Stromal cell of bone marrow (primary cell): ENCODE measurements around the gene ORAI3.

ENCODE experiments used
- DNase-seq: peaks from one replicate; pipeline ENCODE4 v3.0.0-alpha.2; 2012; ENCODE audit warnings: low read depth

The ORAI3 gene

GRCh38 chr16:30971298-30971697 is 22.4 kb downstream of the ORAI3 start:
- DNase-seq, result no peak

- DNase-seq, result no peak
Measured at GRCh38 chr16:30972872-30973271, 24.0 kb downstream of the ORAI3 start.

DNA sequence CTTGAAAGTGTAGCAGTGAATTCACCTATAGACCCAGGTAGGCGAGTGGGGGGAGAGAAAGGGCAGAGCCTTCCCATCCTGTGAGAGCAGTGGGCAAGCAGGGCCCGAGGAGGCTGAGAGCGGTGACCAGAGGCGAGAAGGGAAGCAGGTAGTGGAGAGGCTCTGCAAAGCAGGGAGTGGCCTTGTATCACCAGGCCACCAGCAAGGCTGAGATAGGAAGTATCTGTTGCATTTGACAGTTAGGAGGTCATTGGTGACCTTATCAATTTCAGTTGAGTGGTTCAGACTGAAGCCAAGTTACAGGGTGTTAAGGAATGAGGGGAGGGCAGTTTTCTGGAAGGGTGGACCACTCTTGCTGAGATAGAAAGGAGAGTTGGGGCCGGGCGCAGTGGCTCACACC is 25.5 kb downstream of the ORAI3 start:
- no peak for DNase-seq

GRCh38 chr16:30976486-30976885 is 27.6 kb downstream of the ORAI3 start:
- no peak for DNase-seq

DNA sequence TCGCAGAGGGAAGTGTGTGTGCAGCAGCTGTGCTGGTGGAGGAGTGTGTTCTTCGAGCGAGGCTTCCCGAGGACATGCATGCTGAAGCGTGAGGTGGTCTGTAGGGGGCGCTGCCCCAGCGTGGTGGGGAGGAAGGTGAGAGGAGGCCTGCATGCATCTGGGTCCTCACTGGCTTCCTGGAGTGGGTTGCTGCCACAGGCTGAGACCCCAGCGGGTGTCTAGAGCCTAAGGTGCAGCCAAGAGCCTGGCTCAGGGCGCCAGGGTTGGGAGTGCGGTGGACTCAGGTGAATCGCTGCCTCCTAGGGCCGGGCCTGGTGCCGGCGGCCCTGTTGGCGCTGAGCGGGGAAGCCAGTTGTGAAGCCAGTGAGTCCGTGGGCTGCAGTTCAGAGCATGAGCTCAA is 28.6 kb downstream of the ORAI3 start:
- no peak for DNase-seq

DNA sequence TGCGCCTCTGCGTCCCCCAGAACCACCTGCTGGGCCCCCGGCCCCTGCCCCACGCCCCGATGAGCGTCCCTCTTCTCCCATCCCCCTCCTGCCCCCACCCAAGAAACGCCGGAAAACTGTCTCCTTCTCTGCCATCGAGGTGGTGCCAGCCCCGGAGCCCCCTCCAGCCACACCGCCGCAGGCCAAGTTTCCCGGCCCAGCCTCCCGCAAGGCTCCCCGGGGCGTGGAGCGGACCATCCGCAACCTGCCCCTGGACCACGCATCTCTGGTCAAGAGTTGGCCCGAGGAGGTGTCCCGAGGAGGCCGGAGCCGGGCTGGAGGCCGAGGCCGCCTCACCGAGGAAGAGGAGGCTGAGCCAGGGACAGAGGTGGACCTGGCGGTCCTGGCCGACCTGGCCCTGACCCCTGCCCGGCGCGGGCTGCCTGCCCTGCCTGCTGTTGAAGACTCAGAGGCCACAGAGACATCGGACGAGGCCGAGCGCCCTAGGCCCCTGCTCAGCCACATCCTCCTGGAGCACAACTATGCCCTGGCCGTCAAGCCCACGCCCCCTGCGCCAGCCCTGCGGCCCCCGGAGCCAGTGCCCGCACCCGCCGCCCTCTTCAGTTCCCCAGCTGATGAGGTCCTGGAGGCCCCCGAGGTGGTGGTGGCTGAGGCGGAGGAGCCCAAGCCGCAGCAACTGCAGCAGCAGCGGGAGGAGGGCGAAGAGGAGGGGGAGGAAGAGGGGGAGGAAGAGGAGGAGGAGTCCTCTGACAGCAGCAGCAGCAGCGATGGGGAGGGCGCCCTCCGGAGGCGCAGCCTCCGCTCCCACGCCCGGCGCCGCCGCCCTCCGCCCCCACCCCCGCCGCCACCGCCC is 30.5 kb downstream of the ORAI3 start:
- no peak for DNase-seq

DNA sequence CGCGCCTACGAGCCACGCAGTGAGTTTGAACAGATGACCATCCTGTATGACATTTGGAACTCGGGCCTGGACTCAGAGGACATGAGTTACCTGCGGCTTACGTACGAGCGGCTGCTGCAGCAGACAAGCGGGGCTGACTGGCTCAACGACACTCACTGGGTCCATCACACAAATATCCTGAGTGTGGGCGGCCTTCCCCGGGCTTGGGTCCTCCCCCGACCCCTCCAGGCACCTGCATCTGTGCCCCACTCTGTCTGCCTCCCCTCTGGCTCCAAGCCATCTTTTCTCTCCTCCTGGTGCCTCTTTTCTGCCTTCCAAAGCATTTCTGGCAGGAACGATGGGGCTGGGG is 31.1 kb downstream of the ORAI3 start:
- no peak for DNase-seq

- DNase-seq, result no peak
Measured at GRCh38 chr16:30980434-30980833, 31.6 kb downstream of the ORAI3 start.

GRCh38 chr16:30980959-30981358 is 32.1 kb downstream of the ORAI3 start:
- no peak for DNase-seq

- peak; percentile 66 for DNase-seq
Measured at GRCh38 chr16:30982548-30983288, 33.9 kb downstream of the ORAI3 start.

DNA sequence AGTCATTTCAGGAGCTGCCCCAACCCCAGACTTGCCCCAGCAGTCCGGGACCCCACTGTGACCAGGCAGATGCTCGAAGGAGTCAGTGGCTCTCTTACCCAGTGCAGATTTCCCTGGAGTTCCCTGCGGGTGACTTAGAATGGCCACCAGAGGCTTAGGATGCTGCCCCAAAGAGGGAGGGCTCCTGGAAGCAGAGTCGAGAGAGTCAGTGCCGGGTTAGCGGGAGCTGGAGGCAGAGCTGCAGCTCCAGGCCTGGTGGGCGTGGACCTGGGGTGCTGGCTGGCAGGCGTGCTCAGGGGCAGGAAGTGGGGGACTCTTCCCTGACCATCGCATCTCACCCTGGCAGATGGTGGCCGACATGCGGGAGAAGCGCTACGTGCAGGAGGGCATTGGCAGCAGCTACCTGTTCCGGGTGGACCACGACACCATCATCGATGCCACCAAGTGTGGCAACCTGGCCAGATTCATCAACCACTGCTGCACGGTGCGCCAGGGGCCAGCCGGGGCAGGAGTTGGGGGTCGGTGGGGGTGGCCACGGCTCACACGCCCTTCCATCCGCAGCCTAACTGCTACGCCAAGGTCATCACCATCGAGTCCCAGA is 34.5 kb downstream of the ORAI3 start:
- no peak for DNase-seq

DNA sequence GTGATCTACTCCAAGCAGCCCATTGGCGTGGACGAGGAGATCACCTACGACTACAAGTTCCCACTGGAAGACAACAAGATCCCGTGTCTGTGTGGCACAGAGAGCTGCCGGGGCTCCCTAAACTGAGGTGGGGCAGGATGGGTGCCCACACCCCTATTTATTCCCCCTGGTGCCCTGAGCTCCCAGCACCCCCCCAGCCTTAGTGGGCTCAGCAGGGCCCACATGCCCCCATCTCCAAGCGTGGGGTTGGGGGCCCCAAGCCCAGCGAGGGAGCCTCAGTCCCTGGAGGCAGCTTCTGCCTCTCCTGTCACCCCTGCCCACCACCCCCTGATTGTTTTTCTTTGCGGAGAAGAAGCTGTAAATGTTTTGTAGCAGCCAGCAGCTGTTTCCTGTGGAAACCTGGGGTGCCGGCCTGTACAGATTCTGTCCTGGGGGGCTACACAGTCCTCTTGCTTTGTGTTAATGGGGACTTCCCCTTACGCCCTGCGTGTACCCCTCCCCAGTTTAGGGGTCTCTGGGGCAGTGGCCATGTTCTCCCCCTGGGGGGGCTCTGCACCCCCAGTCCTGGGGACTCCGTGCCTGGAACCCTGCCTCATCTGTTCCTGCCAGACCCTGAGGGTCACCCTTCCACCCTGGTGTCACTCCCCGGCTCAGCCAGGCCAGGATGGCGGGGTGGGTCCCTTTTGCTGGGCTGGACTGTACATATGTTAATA is 35.2 kb downstream of the ORAI3 start:
- no peak for DNase-seq

DNA sequence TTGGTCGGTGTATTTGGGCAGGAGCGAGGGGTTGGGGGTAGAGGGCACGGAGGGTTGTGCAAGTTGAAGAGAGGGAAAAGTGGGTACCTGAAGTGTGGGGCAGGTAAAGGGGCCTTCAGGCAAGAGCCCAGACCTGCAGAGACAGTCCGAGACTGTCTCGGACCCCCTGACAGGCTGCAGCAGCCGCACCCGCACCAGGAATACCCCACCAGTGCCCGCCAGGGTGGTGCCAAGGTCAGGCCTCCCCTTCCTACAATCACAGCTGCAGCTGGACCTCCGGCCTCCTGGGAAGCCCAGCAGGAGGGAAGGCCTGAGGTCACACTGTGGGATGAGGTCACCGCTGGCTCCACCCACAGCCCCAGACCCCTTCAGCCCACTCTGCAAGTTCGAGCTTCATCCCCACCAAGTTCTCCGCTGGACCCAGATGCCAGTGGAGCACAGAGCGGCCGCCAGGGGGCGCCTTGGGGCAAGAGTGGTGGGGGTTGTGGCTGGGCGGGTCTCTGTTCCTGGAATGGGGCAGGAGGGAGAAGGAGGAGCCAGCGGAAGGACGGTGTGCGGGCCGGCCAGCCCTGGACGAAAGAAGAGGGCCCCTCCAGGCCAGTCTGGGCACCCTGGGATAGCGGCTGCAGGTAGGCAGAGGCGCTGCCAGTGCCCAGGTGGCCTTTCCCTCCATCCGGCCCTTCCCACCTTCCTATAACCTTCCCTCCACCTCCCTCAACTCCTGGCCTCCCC is 36.0 kb downstream of the ORAI3 start, which contains the start of gene HSD3B7:
Gene HSD3B7 (plus strand): TSS at position 539 of the 732 bp plus-strand sequence. CDS start 452 bp downstream, outside the sequence.
- peak; percentile 58 for DNase-seq

- DNase-seq, result peak; percentile 54
Measured at GRCh38 chr16:30985401-30986128, 36.7 kb downstream of the ORAI3 start.

GRCh38 chr16:30986129-30986991 is 37.5 kb downstream of the ORAI3 start:
- no peak for DNase-seq

DNA sequence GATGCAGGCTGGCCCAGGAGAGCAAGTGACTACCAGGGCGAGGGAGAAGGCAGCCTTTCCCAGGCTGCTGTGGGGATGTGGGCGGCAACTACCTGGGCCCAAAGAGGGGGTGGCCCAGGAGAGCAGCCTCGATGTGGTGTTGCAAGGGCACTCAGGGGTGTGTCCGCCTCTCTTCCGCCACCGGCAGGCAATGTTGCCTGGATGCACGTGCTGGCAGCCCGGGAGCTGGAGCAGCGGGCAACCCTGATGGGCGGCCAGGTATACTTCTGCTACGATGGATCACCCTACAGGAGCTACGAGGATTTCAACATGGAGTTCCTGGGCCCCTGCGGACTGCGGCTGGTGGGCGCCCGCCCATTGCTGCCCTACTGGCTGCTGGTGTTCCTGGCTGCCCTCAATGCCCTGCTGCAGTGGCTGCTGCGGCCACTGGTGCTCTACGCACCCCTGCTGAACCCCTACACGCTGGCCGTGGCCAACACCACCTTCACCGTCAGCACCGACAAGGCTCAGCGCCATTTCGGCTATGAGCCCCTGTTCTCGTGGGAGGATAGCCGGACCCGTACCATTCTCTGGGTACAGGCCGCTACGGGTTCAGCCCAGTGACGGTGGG is 38.8 kb downstream of the ORAI3 start:
- DNase-seq, result no peak

DNA sequence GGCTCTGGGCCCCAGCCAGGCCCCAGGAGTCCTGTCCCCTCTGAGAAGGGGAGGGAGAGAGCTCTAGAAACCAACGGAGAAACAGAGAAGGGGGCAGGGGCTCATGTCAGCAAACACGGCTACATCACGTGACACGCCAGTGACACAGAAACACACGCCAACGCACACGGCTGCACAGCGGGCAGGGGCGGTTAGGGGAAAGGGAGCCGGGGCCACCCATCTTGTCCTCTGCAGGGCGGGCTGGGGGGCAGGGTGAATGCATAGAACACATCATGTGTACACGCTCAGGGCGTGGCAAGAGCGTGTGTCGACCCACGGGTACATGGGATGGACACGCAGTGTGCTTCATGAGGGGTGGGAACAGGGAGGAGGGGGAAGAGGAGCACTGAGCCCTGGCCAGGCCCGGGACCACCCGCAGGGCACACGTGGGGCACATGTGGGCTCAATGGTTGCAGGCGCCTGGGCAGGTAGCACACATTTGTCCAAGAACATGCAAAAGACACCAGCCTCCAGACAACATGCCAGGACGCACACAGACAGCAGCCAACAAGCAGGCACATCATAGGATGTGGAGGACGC is 40.7 kb downstream of the ORAI3 start:
- DNase-seq, result no peak

DNA sequence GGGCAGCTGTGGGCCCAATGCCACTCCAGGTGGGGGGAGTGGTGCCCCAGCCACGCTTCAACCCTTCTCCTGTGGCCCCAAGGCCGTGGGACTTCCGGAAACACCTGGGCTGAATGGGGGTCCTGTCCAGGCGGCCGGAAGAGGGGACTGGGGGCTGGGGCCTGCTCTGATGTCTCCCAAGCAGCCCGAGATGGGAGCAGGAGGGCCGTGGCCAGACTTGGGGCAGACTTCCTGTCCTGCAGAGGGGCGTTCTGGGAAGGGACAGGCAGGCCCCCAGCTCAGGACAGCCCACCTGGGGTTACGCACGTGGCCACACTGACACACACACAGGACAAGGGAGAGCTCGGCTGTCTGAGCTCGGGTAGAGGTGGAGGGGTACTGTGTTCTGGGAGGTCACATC is 41.2 kb downstream of the ORAI3 start:
- no peak for DNase-seq

GRCh38 chr16:30991052-30991451 is 42.2 kb downstream of the ORAI3 start:
- DNase-seq, result no peak
